ENCODE measurements around the gene CAAP1. TPM values are rescaled to one million over a fixed set of nuclear protein-coding genes. Genes with fewer than 3 reads are reported as not detected.

Gene CAAP1
- total and polyA plus RNA-seq, 2 of the 13 experiments (the other 11 are each of a cell fraction or from before 2014, with no cell fraction given) = 10.9 to 40.2 TPM

- TF ChIP-seq ARID4A (CRISPR knock-in tag; IDR thresholded peaks at IDR 0.05; ENCODE audit: borderline replicate concordance) (peak; percentile 97), MTF2 (CRISPR knock-in tag; IDR thresholded peaks at IDR 0.05; ENCODE audit: borderline replicate concordance) (peak; percentile 94), ZNF563 (CRISPR knock-in tag; IDR thresholded peaks at IDR 0.05) (peak; percentile 66; the same call in 1 of the 2 replicates), GATAD2A (CRISPR knock-in tag; IDR thresholded peaks at IDR 0.05) (peak; percentile 49), TBX3 (IDR thresholded peaks at IDR 0.05; ENCODE audit: borderline replicate concordance) (no peak; the same call in 1 of the 2 replicates), LBX2 (CRISPR knock-in tag; IDR thresholded peaks at IDR 0.05; ENCODE audit: borderline replicate concordance) (peak; percentile 71; the same call in 1 of the 2 replicates), ZKSCAN5 (CRISPR knock-in tag; IDR thresholded peaks at IDR 0.05) (peak; percentile 63; the same call in 1 of the 2 replicates), PAWR (CRISPR knock-in tag; IDR thresholded peaks at IDR 0.05; ENCODE audit: borderline replicate concordance) (no peak; the same call in 1 of the 2 replicates), ETV6 (CRISPR knock-in tag; conservative IDR thresholded peaks at IDR 0.05) (peak; percentile 93), TEAD3 (CRISPR knock-in tag; optimal IDR thresholded peaks at IDR 0.05; ENCODE audit: borderline replicate concordance) (peak; percentile 46), ZNF784 (CRISPR knock-in tag; IDR thresholded peaks at IDR 0.05; ENCODE audit: borderline replicate concordance) (no peak), MZF1 (CRISPR knock-in tag; IDR thresholded peaks at IDR 0.05; ENCODE audit: borderline replicate concordance) (no peak), ZNF335 (CRISPR knock-in tag; IDR thresholded peaks at IDR 0.05) (peak; percentile 68; the same call in 1 of the 2 replicates), SRSF9 (IDR thresholded peaks at IDR 0.05; ENCODE audit: borderline replicate concordance, insufficient read depth, low read depth, low read length, poor library complexity, severe bottlenecking) (no peak), ZNF549 (CRISPR knock-in tag; IDR thresholded peaks at IDR 0.05) (no peak), TFDP1 (CRISPR knock-in tag; IDR thresholded peaks at IDR 0.05; ENCODE audit: borderline replicate concordance) (peak; percentile 76; the same call in 1 of the 2 replicates), ZNF619 (CRISPR knock-in tag; IDR thresholded peaks at IDR 0.05) (no peak; the same call in 1 of the 2 replicates), ZBTB2 (CRISPR knock-in tag; IDR thresholded peaks at IDR 0.05; ENCODE audit: low read depth) (peak; percentile 83), KAT7 (CRISPR knock-in tag; IDR thresholded peaks at IDR 0.05; ENCODE audit: borderline replicate concordance) (peak; percentile 94; the same call in 1 of the 2 replicates)
Measured at GRCh38 chr9:26892251-26893029, at the start of gene CAAP1 (continued).
